Measurements from ENCODE around the gene SLC34A1. TPM values are rescaled to one million over a fixed set of nuclear protein-coding genes. Genes with fewer than 3 reads are reported as not detected.

The SLC34A1 gene
- total and polyA plus RNA-seq, 2 of the 13 experiments (the other 11 are each of a cell fraction or from before 2014, with no cell fraction given) = 0.03 to 0.20 TPM

GRCh38 chr5:177447611-177448243, 63.5 kb downstream of the SLC34A1 start (continued):
- TF ChIP-seq SRSF9 (IDR thresholded peaks at IDR 0.05; ENCODE audit: borderline replicate concordance, insufficient read depth, low read depth, low read length, poor library complexity, severe bottlenecking) (no peak), PLRG1 (conservative IDR thresholded peaks at IDR 0.05) (no peak), MED1 (CRISPR knock-in tag; IDR thresholded peaks at IDR 0.05) (peak; percentile 27; the same call in 1 of the 2 replicates), KLF12 (CRISPR knock-in tag; IDR thresholded peaks at IDR 0.05; ENCODE audit: borderline replicate concordance) (no peak), MXD1 (CRISPR knock-in tag; IDR thresholded peaks at IDR 0.05) (peak; percentile 45; the same call in 1 of the 2 replicates), CBX5 (CRISPR knock-in tag; IDR thresholded peaks at IDR 0.05; ENCODE audit: borderline replicate concordance) (peak; percentile 59; the same call in 1 of the 2 replicates), ZNF644 (CRISPR knock-in tag; IDR thresholded peaks at IDR 0.05; ENCODE audit: low read depth) (0 out of 2 replicates have a peak, but pooled peaks have one; percentile 35), RNF2 (conservative IDR thresholded peaks at IDR 0.05; ENCODE audit: low read depth) (0 out of 2 replicates have a peak, but pooled peaks have one; percentile 25), ZNF598 (CRISPR knock-in tag; IDR thresholded peaks at IDR 0.05; ENCODE audit: borderline replicate concordance) (no peak), MTF1 (CRISPR knock-in tag; IDR thresholded peaks at IDR 0.05) (no peak), ZNF335 (CRISPR knock-in tag; IDR thresholded peaks at IDR 0.05) (peak; percentile 67; the same call in 1 of the 2 replicates), HIVEP1 (CRISPR knock-in tag; IDR thresholded peaks at IDR 0.05) (peak; percentile 87), ZNF24 (IDR thresholded peaks at IDR 0.05) (no peak), MNT (IDR thresholded peaks at IDR 0.05) (peak; percentile 60), PAF1 (CRISPR knock-in tag; IDR thresholded peaks at IDR 0.05) (no peak), HDAC1 (CRISPR knock-in tag; IDR thresholded peaks at IDR 0.05) (0 out of 2 replicates have a peak, but pooled peaks have one; percentile 45), ZNF878 (CRISPR knock-in tag; IDR thresholded peaks at IDR 0.05) (no peak), ZNF17 (CRISPR knock-in tag; IDR thresholded peaks at IDR 0.05) (no peak), ATF7 (IDR thresholded peaks at IDR 0.05) (no peak), ATF7 (CRISPR knock-in tag; IDR thresholded peaks at IDR 0.05) (0 out of 2 replicates have a peak, but pooled peaks have one; percentile 58), U2AF1 (optimal IDR thresholded peaks at IDR 0.05; ENCODE audit: low read depth, low read length) (no peak)
- TF ChIP-seq, protein P1, sequence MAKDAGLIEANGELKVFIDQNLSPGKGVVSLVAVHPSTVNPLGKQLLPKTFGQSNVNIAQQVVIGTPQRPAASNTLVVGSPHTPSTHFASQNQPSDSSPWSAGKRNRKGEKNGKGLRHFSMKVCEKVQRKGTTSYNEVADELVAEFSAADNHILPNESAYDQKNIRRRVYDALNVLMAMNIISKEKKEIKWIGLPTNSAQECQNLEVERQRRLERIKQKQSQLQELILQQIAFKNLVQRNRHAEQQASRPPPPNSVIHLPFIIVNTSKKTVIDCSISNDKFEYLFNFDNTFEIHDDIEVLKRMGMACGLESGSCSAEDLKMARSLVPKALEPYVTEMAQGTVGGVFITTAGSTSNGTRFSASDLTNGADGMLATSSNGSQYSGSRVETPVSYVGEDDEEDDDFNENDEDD (CRISPR knock-in tag; IDR thresholded peaks at IDR 0.05; ENCODE audit: borderline replicate concordance) = peak; percentile 77; the same call in 1 of the 2 replicates
- TF ChIP-seq, protein P2, sequence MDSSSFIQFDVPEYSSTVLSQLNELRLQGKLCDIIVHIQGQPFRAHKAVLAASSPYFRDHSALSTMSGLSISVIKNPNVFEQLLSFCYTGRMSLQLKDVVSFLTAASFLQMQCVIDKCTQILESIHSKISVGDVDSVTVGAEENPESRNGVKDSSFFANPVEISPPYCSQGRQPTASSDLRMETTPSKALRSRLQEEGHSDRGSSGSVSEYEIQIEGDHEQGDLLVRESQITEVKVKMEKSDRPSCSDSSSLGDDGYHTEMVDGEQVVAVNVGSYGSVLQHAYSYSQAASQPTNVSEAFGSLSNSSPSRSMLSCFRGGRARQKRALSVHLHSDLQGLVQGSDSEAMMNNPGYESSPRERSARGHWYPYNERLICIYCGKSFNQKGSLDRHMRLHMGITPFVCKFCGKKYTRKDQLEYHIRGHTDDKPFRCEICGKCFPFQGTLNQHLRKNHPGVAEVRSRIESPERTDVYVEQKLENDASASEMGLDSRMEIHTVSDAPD (CRISPR knock-in tag; IDR thresholded peaks at IDR 0.05) = no peak
- TF ChIP-seq, protein P3, sequence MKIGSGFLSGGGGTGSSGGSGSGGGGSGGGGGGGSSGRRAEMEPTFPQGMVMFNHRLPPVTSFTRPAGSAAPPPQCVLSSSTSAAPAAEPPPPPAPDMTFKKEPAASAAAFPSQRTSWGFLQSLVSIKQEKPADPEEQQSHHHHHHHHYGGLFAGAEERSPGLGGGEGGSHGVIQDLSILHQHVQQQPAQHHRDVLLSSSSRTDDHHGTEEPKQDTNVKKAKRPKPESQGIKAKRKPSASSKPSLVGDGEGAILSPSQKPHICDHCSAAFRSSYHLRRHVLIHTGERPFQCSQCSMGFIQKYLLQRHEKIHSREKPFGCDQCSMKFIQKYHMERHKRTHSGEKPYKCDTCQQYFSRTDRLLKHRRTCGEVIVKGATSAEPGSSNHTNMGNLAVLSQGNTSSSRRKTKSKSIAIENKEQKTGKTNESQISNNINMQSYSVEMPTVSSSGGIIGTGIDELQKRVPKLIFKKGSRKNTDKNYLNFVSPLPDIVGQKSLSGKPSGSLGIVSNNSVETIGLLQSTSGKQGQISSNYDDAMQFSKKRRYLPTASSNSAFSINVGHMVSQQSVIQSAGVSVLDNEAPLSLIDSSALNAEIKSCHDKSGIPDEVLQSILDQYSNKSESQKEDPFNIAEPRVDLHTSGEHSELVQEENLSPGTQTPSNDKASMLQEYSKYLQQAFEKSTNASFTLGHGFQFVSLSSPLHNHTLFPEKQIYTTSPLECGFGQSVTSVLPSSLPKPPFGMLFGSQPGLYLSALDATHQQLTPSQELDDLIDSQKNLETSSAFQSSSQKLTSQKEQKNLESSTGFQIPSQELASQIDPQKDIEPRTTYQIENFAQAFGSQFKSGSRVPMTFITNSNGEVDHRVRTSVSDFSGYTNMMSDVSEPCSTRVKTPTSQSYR (CRISPR knock-in tag; IDR thresholded peaks at IDR 0.05; ENCODE audit: borderline replicate concordance) = no peak
